Ishikawa (cell line): ENCODE results near the gene THBS2.

Experiments
- CEBPB ChIP-seq: IDR thresholded peaks from 2 replicates; pipeline ENCODE4 v1.6.1; 2012
- CREB1 ChIP-seq: IDR thresholded peaks from 2 replicates; pipeline ENCODE4 v1.6.1; 2012; ENCODE audit warnings: low read depth
- EGR1 ChIP-seq: IDR thresholded peaks from 2 replicates; pipeline ENCODE4 v1.6.1; 2012
- EP300 ChIP-seq: IDR thresholded peaks from 2 replicates; pipeline ENCODE4 v1.6.1; 2012; ENCODE audit warnings: borderline replicate concordance
- FOXM1 ChIP-seq: IDR thresholded peaks from 2 replicates; pipeline ENCODE4 v1.6.1; 2012; ENCODE audit warnings: low read depth, borderline replicate concordance
- NFIC ChIP-seq: IDR thresholded peaks from 2 replicates; pipeline ENCODE4 v1.6.1; 2012
- RAD21 ChIP-seq: IDR thresholded peaks from 2 replicates; pipeline ENCODE4 v1.6.1; 2012; ENCODE audit warnings: low read depth
- TAF1 ChIP-seq: IDR thresholded peaks from 2 replicates; pipeline ENCODE4 v1.6.1; 2012; ENCODE audit warnings: low read depth, mild to moderate bottlenecking
- TCF12 ChIP-seq: IDR thresholded peaks from 2 replicates; pipeline ENCODE4 v1.6.1; 2012; ENCODE audit warnings: low read depth
- TEAD4 ChIP-seq: IDR thresholded peaks from 2 replicates; pipeline ENCODE4 v1.6.1; 2012
- YY1 ChIP-seq: IDR thresholded peaks from 2 replicates; pipeline ENCODE4 v1.6.1; 2012; ENCODE audit warnings: low read depth
- ZBTB7A ChIP-seq: IDR thresholded peaks from 2 replicates; pipeline ENCODE4 v1.6.1; 2012; ENCODE audit warnings: low read depth
- TF ChIP-seq, protein P1 (sequence below): IDR thresholded peaks from 2 replicates; pipeline ENCODE4 v1.6.1; 2012
- TF ChIP-seq, protein P2 (sequence below): IDR thresholded peaks from 2 replicates; pipeline ENCODE4 v1.6.1; 2012; ENCODE audit warnings: low read depth, mild to moderate bottlenecking
- TF ChIP-seq, protein P3 (sequence below): IDR thresholded peaks from 2 replicates; pipeline ENCODE4 v1.6.1; 2012

The THBS2 gene

DNA sequence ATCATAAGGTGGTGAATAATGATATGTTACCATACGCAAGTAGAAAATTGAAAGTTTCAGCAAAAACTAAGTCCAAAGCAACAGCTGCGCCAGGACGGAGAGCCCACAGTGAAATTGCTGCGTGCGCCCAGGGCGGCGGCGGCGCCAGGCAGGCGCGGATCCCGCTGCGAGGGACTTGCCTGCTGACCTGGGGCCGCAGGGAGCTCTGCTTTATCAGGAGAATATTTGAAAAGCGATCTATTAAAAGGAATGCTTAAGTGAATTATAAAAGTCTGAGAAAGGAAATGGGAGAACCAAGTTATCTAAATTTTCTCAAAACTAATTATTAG, 85.4 kb downstream of the THBS2 start:
- TF ChIP-seq, protein P1, sequence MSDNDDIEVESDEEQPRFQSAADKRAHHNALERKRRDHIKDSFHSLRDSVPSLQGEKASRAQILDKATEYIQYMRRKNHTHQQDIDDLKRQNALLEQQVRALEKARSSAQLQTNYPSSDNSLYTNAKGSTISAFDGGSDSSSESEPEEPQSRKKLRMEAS, result no peak
- TF ChIP-seq TAF1, result no peak
- no peak for TF ChIP-seq ZBTB7A
- no peak for TF ChIP-seq FOXM1
- no peak for TF ChIP-seq RAD21
- TF ChIP-seq, protein P2, sequence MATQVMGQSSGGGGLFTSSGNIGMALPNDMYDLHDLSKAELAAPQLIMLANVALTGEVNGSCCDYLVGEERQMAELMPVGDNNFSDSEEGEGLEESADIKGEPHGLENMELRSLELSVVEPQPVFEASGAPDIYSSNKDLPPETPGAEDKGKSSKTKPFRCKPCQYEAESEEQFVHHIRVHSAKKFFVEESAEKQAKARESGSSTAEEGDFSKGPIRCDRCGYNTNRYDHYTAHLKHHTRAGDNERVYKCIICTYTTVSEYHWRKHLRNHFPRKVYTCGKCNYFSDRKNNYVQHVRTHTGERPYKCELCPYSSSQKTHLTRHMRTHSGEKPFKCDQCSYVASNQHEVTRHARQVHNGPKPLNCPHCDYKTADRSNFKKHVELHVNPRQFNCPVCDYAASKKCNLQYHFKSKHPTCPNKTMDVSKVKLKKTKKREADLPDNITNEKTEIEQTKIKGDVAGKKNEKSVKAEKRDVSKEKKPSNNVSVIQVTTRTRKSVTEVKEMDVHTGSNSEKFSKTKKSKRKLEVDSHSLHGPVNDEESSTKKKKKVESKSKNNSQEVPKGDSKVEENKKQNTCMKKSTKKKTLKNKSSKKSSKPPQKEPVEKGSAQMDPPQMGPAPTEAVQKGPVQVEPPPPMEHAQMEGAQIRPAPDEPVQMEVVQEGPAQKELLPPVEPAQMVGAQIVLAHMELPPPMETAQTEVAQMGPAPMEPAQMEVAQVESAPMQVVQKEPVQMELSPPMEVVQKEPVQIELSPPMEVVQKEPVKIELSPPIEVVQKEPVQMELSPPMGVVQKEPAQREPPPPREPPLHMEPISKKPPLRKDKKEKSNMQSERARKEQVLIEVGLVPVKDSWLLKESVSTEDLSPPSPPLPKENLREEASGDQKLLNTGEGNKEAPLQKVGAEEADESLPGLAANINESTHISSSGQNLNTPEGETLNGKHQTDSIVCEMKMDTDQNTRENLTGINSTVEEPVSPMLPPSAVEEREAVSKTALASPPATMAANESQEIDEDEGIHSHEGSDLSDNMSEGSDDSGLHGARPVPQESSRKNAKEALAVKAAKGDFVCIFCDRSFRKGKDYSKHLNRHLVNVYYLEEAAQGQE, result no peak
- TF ChIP-seq, protein P3, sequence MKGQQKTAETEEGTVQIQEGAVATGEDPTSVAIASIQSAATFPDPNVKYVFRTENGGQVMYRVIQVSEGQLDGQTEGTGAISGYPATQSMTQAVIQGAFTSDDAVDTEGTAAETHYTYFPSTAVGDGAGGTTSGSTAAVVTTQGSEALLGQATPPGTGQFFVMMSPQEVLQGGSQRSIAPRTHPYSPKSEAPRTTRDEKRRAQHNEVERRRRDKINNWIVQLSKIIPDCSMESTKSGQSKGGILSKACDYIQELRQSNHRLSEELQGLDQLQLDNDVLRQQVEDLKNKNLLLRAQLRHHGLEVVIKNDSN, result no peak
- TF ChIP-seq TCF12, result no peak
- no peak for TF ChIP-seq EGR1

DNA sequence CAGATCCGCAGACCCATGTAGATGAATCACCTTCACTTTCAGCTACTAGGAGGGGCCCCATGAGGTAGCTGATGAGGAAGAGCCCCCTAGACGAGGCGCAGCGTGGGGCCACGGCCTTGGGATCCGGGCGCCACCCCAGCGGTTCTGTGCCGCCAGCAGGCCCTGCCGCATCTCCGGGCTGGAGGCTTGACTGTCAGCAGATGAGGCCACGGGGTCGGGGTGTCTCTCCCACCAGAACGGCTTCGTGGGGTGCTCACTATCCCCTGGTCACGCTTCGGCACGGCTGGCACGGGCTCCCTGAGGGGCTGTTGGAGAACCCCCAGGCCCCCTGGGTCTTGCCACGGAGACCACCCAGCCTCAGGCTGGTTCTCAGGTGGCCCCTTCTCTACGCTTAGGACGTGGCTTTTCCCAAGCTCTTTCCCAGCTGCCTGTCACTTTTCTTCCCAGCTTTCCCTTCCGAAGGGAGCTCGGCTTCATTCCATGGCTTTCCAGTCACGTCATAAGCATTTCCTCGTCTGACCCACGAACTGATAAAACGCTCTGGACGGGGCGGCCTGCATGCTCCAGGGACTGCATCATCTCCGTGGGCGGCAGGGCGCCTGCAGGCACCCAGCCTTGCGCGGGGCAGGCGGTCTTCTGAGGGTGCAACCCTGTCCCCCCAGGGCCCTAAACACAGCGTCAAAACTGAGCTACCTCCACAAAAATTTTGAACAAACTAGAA, 85.9 kb downstream of the THBS2 start:
- TF ChIP-seq NFIC (no peak), TCF12 (no peak), TAF1 (no peak), YY1 (no peak), EGR1 (no peak), CREB1 (no peak), CEBPB (no peak), FOXM1 (no peak), TEAD4 (no peak), RAD21 (no peak), ZBTB7A (no peak), EP300 (no peak)
- TF ChIP-seq, protein P3, result no peak
- TF ChIP-seq, protein P2, result no peak
- TF ChIP-seq, protein P1, result no peak

DNA sequence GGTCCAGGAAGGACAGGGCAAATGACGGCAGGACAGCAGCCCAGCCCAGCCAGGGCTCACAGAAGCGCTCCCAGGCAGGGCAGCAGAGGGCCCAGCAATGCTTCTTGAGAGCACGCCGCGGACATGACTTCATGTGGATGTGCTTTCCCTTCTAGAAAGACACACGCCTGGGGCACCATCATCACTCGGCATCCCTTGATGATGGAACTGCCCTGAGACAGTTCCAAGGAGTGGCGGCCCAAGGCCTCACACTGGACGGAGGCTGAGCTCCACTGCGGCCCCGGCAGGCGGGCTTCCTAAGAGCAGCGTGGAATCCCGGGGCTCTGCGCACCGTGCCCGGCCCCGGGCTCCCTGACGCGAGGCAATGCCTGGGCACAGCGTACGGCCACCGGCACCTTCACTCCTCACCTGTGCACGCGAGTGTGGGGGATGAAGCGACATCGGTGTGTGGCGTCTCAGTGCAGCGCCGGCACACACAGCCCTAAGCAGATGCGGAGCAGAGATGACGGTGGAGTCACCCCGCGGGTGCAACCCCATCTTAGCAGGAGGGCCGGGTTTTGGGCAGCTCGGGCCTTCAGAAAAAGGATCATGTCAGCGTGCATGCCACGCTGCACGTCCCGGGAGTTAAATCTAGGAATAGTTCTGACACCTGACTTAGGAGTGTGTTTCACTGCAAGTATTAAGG, 86.6 kb downstream of the THBS2 start:
- TF ChIP-seq, protein P1, result no peak
- TF ChIP-seq, protein P3, result no peak
- TF ChIP-seq CEBPB (no peak), TCF12 (no peak), RAD21 (no peak), TAF1 (no peak), FOXM1 (no peak), YY1 (no peak), NFIC (no peak), TEAD4 (no peak), EP300 (no peak), CREB1 (no peak)
